ENCODE data around the gene TMEM258.

- no peak for TF ChIP-seq CTCF (conservative IDR thresholded peaks at IDR 0.05 in 1 of 2, IDR thresholded peaks at IDR 0.05 in 1 of 2; ENCODE audit: extremely low read depth in 1 of 2, insufficient read depth in 1 of 2, low read depth in 1 of 2, low read length in 2 of 2)
- TF ChIP-seq EZH2 (IDR thresholded peaks at IDR 0.05; ENCODE audit: borderline replicate concordance, low read length) = no peak
Measured at GRCh38 chr11:61743486-61744095, 48.8 kb downstream of the TMEM258 start.
